Measurements from ENCODE around the gene ETFBKMT. TPM values are rescaled to one million over a fixed set of nuclear protein-coding genes. Genes with fewer than 3 reads are reported as not detected.

ETFBKMT gene
- total and polyA plus RNA-seq, 2 of the 4 experiments (the other 2 are of a cell fraction): 1.2 to 2.5 TPM

GRCh38 chr12:31672521-31672920 lies 13.0 kb downstream of the ETFBKMT start:
- ATAC-seq (ENCODE audit: low read depth) (no peak), DNase-seq (no peak)
- Histone ChIP-seq H3K56ac (ENCODE audit: extremely low read depth, insufficient read depth, low read length) (no peak overlapping the region), H3K4me2 (ENCODE audit: low read depth, low read length) (no peak overlapping the region), H3K79me1 (ENCODE audit: low read depth in 1 of 2, low read length in 2 of 2) (no peaks in the 10 kb centered on the region), H4K91ac (ENCODE audit: insufficient read depth, low read depth, low read length) (no peak overlapping the region), H3K23ac (ENCODE audit: low read depth, low read length) (no peak overlapping the region), H3K9me3 (ENCODE audit: control insufficient read depth, insufficient read depth, low read length) (peaks cover 6% of the 10 kb centered on the region), H2BK15ac (ENCODE audit: low read depth, low read length) (no peak overlapping the region), H3K9ac (ENCODE audit: low read depth, low read length) (no peak overlapping the region), H2AK5ac (ENCODE audit: low read depth, low read length) (no peak overlapping the region), H4K5ac (ENCODE audit: low read depth, low read length) (no peak overlapping the region), H4K8ac (ENCODE audit: low read depth in 2 of 2, low read length in 2 of 2) (no peak overlapping the region), H3K4ac (ENCODE audit: low read depth, low read length) (no peak overlapping the region), H2AFZ (replicated peaks; ENCODE audit: low read length, poor library complexity) (no peak overlapping the region), H3K14ac (replicated peaks; ENCODE audit: low read depth, low read length) (no peak overlapping the region), H3K18ac (ENCODE audit: low read depth, low read length) (no peak overlapping the region), H3K27me3 (ENCODE audit: control insufficient read depth, insufficient read depth, low read length) (no peaks in the 10 kb centered on the region), H3K4me1 (ENCODE audit: control insufficient read depth, insufficient read depth, low read length) (no peaks in the 10 kb centered on the region), H2BK120ac (ENCODE audit: low read depth, low read length) (no peak overlapping the region), H2AK9ac (replicated peaks; ENCODE audit: low read depth, low read length, poor library complexity) (no peak overlapping the region), H3K27ac (ENCODE audit: insufficient read depth, low read length) (no peak overlapping the region), H2BK20ac (ENCODE audit: low read depth, low read length) (no peak overlapping the region), H3K36me3 (ENCODE audit: control insufficient read depth, insufficient read depth, low read length) (no peaks in the 10 kb centered on the region), H2BK5ac (ENCODE audit: low read depth, low read length, poor library complexity, severe bottlenecking) (no peak overlapping the region), H4K20me1 (ENCODE audit: insufficient read depth, low read length) (no peaks in the 10 kb centered on the region), H3K9me1 (ENCODE audit: insufficient read depth, low read length) (no peaks in the 10 kb centered on the region), H3K4me3 (ENCODE audit: insufficient read depth, low read depth, low read length) (no peak overlapping the region)
- in situ Hi-C loops (cut with MboI; ENCODE audit: low sequenced_read_pairs) (loop anchor here (25.0 kb wide), 2 partner anchors 390 to 1015 kb away; partner anchors contain the start of gene DNM1L), dilution Hi-C loops (cut with HindIII; ENCODE audit: low sequenced_read_pairs, unreplicated experiment) (no loop called here), intact Hi-C loops (cut with micrococcal nuclease) (no loop called here)
- WGBS, 2 experiments (ENCODE audit: extremely low coverage in 2 of 2, insufficient read length in 1 of 2): no CpG with 5 or more reads among the region's 4 CpGs
- TF ChIP-seq USF2 (IDR thresholded peaks at IDR 0.05; ENCODE audit: low read depth, low read length) (no peak), RCOR1 (IDR thresholded peaks at IDR 0.05; ENCODE audit: insufficient replicate concordance, low read length) (no peak), CHD1 (IDR thresholded peaks at IDR 0.05; ENCODE audit: low read depth, low read length) (no peak)
- no TSS peak for BruUV-seq (replicated peaks)
- POLR2A ChIA-PET (ENCODE audit: unreplicated experiment): no interaction called here
- CTCF ChIA-PET: interaction anchor here (1.3 kb wide), 1 partner anchor 11 kb away, joined by 5 read pairs; no protein-coding TSS in a partner anchor
